ENCODE measurements around the gene CACNA1E. TPM values are rescaled to one million over a fixed set of nuclear protein-coding genes. Genes with fewer than 3 reads are reported as not detected.

The CACNA1E gene
- total RNA-seq, 1 donor from 2014 or later: 0.24 TPM

DNA sequence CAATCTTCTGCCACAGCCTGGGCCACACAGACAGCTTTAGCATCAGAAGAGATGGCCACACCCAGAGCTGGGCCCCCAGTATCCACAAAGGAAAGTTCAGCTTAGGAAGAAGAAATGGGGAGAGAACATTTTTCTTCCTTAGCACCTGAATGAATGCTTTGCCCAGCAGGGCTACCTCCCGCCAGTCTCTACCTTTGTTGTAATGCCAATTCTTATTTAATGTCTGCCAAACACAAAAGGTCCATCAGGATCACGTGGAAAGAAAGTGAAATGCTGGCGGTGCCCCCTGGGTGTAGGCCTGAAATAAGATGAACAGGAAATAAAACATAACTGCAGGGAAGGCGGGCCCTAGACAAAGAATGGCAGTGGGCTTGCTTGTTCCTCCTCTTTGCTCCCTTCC, 125.6 kb downstream of the CACNA1E start:
- intact Hi-C loops (cut with DNase I): no loop called here
- no peak for DNase-seq (ENCODE audit: low spot score)

DNA sequence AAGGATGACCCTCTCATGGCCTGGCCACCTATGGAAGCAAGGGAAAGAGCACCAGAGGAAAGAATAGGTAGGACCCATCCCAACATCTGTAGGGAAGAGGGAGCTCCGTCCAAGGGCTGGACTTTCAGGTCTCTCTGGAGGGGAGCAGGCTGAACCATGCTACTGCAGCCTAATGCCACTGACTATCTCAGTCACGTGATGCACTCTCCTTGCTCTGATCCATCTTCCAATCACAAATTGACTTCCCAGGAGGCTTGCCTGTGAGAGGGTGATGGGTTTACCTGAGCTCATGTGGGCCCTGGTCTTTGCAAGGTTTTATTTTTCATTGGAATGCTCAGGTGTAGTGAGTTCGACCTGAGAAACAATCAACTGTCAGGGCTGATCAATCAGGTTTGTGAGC, 128.8 kb downstream of the CACNA1E start:
- intact Hi-C loops (cut with DNase I): no loop called here
- DNase-seq (ENCODE audit: low spot score): no peak

DNA sequence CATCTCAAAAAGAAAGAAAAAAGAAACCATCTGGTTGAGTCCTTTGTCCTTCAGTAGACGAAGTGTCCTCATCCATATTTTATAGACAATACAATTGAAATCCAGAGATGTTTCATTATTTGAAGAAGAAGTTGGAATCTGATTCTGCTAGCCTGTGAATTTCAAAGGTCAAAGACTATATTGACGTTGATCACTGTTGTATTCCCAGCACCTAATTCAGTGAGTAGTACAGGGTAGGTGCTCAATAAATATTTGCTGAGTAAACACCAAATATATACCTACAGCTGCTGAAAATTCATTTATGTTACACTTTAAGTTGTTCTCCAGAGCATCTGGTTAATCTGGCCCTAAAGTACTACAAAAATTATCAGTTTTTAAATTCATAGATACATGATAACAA, 135.2 kb downstream of the CACNA1E start:
- no peak for DNase-seq (ENCODE audit: low spot score)
- intact Hi-C loops (cut with DNase I): no loop called here

DNA sequence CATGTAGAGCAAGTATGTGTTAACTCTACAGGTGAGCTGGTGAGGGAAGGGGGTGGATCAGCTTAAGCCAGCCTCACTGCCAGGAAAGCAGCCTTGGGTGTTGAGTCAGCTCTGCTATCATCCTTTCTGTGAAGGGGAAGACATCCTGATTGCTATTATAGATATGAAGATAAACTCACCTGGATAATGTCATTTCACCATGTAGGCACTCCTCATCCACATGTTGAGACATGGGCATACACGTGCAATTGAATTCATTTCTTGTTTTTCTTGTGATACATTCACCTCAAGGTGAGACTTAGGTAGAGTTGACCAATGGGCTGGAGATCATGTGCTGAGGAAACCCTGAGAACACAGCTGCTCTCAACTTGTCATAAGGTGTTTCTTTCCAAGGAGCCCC, 136.9 kb downstream of the CACNA1E start:
- intact Hi-C loops (cut with DNase I): no loop called here
- DNase-seq (ENCODE audit: low spot score): no peak

DNA sequence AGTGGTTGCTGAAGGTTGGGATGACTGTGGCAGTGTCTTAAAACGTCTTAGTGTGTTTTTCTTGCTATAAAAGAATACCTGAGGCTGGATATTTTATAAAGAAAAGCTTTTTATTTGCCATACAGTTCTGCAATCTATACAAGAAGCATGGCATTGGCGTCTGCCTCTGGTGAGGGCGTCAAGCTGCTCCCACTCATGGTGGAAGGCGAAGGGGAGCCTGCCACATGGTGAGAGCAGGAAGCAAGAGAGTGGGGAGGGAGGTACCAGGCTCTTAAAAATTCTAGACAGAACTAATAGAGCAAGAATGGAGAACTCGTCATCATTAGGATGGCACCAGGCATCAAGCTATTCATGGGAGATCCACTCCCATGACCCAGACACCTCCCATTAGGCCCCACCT, 140.5 kb downstream of the CACNA1E start:
- no peak for DNase-seq (ENCODE audit: low spot score)
- intact Hi-C loops (cut with DNase I): no loop called here

DNA sequence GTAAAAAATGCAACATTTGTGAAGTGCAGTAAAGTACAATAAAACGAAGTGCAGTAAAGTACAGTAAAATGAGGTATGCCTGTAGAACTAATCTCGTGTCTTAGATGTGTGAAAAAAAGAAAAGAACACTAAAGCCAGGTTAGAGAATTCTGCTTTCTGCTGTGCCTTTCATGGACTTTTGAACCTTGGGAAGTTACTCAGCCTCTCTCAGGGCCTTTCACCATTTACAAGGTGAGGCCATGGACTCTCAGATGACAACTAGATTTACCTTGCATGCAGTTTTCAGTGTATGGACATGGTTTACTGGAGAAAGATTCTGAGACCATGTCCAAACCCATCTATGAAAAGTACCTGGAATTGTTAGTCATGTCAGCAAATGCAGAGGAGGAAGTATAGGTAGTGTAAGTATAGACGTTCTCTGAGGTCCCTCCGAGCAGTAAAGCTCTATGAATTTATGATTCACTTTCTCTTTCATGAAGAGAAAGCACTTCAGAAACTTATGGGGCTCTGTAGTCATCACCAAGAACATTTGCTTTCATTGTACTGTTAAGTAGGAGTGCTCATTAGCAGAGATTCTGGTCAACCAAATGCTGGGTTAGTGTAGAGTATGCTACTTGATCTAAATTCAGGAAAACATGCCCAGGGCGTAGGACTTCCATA, 143.1 kb downstream of the CACNA1E start:
- intact Hi-C loops (cut with DNase I): no loop called here

DNA sequence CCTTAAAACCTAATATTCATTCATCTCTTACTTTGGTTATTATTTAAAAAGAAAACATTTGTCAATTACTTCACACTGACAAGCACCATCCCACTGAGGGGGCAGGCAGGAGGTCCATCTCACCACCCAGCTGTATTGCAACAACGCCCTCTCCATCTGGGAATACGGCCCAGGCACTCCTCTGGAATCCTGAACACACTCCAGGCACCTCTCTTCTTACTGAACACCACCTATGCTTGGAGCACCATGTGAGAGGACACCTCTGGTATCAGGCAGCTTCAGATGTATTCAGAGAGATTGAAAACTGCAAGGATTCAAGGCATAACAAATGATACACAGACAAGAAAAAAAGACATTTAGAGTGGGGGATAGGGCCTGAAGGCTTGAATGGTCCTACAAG, 147.1 kb downstream of the CACNA1E start:
- no peak for DNase-seq (ENCODE audit: low spot score)
- intact Hi-C loops (cut with DNase I): no loop called here

More for the DNA sequence above, 143.1 kb downstream of the CACNA1E start:
- DNase-seq (ENCODE audit: low spot score): no peak

DNA sequence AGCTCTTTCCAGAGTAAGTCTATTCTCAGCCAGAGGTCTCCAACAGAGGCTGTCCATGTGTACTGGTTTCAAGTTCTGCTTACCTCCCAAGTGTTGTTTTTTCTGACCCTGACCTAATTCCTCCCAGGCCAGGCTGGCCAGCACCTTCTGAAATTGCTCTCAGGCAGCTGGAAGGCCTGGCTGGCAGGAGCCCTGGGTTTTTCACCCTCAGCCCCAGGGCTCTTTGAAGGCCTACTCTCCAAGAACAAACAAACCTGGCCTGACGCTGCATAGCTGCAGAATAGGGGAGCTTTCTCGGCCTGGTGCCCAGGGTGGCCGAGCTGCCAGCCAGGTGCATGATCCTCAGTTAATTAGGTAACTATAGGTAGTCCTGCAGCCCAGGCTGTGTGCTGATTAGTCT, 147.5 kb downstream of the CACNA1E start:
- intact Hi-C loops (cut with DNase I): no loop called here

DNA sequence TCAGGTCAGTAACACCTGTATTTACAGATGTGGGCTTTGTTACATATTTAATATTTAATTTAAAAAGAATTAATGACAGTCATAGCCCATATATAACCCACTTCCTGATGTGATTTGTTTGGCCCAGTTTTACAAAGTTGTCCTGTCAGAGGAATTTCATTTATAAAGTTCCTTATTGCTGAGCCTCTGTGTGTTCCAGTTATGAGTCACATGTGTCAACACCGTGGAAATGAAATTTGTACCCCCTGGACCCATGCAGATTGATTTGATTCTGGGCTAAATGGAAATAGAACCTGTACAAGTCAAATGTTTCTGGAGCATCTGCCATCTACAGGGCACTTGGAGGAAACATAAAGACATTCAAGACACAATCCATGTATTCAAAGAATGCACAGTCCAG, 149.2 kb downstream of the CACNA1E start:
- no peak for DNase-seq (ENCODE audit: low spot score)
- intact Hi-C loops (cut with DNase I): no loop called here

More for the DNA sequence above, 147.5 kb downstream of the CACNA1E start:
- DNase-seq (ENCODE audit: low spot score): no peak

DNA sequence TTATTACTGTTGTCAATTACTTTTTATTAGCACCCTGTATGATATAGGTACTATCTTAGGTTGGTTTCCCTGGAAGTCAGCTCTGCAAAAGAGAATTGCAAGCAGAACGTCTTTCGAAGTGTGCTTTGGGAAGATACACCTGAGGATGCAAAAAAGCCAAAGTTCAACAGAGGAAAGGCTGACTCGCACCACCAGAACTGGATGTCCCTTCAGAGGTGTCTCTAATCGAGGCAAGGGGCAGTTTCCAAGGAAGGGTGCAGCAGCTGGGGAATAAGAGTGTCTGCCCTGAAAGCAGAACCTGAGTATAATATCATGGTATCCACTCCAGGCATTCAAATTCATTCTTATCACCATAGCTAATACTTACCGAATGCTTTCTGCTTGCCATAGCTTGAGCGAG, 149.6 kb downstream of the CACNA1E start:
- DNase-seq (ENCODE audit: low spot score): no peak
- intact Hi-C loops (cut with DNase I): no loop called here

DNA sequence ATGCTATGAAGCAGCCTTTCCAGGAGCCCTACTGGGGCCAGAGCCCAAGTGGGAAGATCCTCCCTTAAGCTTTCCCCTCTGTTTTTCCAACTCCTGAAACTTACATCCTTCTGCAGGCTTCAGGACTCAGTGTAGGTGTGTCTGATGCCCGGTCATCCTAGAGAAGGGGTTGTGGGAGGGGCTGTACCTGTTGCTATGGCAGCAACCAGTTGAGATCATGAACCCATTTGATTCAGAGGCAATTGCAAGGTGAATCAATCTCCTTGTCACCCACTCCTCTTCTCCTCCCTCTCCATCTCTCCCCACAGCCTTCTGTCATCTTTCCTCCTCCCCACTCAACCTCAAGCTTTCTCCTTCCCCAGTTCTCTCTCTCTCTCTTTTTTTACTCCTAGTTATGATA, 151.8 kb downstream of the CACNA1E start:
- DNase-seq (ENCODE audit: low spot score): no peak
- intact Hi-C loops (cut with DNase I): no loop called here

DNA sequence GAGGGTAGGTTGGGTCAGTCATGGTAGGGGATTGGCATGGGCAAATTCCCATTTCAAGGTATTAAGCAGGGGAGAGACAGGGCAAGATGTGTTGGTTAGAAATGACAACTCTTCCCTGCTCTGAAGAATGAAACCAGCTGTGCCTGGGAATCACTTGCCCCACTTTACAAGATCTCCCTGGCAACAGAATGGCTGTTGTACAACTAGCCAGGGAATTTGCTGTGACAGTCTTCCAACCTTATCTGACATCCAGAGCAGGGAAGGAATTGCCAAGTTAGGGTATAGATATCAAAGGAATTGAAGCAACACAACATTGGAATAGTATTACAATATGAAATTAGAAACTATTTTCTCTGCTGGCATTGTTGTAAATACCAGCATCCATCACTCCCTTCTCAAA, 154.7 kb downstream of the CACNA1E start:
- intact Hi-C loops (cut with DNase I): no loop called here
- DNase-seq (ENCODE audit: low spot score): no peak

DNA sequence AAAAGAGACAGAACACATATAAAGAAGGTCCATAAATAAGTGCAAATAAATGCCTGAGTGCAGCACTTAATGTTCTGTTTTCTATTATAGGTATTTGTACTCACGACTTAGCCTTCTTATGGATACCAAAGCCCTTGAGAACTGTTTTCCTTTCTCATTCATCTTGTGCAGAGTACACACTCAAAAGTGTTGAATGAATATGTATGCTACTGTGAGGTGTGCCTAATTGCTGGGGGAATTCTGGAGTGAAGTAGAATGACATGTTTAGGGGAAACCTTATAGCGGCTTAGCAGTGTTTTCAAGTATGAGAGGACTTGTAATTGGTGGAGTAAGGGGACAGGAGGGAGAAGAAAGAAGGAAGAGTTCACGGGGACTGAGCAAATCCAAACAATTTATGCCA, 157.6 kb downstream of the CACNA1E start:
- no peak for DNase-seq (ENCODE audit: low spot score)
- intact Hi-C loops (cut with DNase I): no loop called here

DNA sequence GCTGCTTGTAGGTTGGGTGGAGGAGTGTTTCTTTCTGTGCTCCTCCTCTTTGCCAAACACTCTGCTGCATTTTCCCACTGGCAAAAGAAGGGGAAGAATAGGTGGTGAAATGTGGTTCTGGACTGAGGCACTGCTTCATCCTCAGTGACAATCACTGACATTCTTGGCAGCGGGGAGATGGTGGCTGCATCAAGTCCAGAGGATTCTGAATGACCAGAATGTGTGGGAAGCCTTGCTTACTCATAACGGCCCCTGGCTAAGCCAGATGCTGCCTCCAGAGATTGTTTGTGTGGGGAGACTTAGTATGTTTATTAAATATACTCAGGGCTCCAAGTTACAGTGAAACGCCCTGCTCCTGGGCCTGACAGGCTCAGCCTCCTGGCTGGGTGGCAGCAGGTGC, 160.3 kb downstream of the CACNA1E start:
- intact Hi-C loops (cut with DNase I): no loop called here
- no peak for DNase-seq (ENCODE audit: low spot score)

DNA sequence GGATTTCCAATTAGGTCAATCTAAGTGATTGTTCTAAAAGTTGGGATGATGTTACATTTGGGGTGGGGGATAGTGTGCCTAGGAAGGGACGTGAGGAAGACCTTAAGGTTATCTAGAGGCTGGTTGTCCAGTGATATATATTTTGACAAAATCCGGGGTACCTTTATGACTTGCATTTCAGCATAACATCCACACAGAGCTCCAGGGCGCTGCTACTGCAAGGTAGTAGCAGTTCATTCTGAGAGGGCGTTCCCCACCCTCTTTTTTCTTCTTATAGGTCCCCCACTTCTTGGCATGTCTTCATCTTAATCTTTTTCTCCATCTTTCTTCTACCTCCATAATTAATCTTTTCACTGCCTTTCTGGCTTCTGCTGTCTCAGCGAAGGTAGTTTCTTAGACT, 161.9 kb downstream of the CACNA1E start:
- DNase-seq (ENCODE audit: low spot score): no peak
- intact Hi-C loops (cut with DNase I): no loop called here

DNA sequence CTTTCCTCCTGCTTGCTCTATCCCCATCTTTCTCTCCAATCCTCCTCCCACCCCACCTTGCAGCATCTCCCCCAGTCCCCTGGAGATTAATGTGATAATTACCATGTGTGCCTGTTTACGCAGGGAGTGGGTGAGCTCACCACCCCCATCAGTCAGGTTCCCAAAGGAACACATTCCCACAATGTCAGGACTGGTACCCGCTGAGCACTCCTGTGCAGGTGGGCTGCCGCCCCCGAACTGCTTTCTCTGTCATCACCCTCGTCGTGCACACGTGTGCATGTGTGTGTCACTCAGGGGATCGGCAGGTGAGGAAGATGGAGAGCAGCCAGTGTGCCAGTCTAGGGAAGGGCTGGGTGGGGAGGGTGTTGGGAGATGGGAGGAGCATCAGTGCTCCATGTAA, 163.4 kb downstream of the CACNA1E start:
- no peak for DNase-seq (ENCODE audit: low spot score)
- intact Hi-C loops (cut with DNase I): no loop called here

DNA sequence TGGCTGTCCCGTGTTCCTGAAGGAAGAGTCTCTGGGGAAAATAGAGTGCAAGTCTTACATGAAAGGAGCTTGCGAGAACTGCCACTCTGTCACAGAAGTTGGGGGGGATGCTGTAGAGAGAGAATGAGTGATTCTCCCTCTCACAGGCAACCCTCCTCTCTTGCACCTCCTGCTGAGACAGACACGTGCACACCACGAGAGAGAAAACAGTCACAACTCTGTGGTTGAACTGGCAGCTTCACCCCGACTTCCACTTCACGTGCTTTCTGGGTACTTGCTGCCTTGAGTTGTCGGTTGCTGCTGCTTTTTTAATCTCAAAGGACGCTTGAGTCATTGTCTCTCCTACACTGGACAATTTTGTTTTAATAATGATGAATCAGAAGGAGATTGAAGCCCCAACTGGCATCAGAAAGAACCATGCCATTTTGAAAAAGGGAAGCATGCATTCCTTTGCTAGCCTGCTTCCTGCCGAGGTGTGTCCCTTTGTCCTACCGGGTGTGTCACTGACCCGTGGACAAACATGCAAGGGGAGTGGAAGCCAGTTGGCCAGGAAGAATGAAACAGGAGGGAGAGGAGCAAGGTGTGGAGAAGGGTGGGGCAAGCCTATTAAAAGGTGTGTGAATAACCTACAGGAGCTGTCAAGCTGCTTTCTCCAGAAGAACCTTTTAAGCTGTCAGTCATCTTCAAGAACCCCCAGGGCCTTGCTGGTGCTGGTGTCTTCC, 164.2 kb downstream of the CACNA1E start:
- intact Hi-C loops (cut with DNase I): no loop called here
- DNase-seq (ENCODE audit: low spot score): no peak

DNA sequence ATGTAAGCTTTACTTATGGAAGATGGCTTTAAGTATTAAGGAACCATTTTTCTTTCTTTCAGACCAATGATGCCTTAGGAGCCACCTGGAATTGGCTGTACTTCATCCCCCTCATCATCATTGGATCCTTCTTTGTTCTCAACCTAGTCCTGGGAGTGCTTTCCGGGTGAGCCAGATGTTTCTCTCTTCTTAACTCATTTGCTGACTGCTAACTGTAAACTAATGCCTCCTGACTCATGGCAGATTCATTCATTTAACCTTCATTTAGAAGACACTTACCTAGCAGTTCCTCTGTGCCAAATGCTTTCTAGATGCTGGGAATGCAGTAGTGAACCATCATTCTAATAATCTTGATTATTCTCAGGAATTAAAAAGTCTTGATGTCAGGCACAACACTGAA, 168.0 kb downstream of the CACNA1E start:
- intact Hi-C loops (cut with DNase I): no loop called here
- DNase-seq (ENCODE audit: low spot score): no peak

DNA sequence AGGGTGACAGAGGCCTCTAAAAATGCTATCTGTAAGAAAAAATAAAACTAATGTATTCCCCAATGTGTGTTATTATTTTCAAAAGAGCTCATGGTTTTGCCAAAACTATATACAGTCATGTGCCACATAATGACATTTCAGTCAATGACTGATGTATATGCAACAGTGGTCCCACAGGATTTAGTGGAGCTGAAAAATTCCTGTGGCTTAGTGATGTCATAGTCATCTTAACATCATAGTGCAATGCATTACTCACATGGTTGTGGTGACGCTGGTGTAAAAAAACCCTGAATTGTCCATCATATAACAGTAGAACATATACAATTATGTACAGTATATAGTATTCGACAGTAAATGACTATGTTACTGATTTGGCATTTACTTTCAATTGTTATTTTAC, 172.4 kb downstream of the CACNA1E start:
- intact Hi-C loops (cut with DNase I): no loop called here
- no peak for DNase-seq (ENCODE audit: low spot score)

DNA sequence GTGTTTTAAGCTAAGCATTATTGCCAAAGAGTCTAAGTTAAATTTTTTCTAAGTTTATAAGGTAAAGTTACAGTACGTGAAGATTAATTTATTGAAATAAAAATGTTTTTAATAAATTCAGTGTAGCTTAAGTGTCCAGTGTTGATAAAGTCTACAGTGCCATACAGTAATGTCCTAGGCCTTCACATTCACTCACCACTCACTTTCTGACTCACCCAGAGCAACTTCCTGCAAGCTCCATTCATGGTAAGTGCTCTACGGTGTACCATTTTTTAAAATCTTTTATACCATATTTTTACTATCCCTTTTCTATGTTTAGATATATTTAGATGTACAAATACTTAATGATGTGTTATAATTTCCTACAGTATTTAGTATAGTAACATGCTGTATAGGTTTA, 173.2 kb downstream of the CACNA1E start:
- DNase-seq (ENCODE audit: low spot score): no peak
- intact Hi-C loops (cut with DNase I): no loop called here

DNA sequence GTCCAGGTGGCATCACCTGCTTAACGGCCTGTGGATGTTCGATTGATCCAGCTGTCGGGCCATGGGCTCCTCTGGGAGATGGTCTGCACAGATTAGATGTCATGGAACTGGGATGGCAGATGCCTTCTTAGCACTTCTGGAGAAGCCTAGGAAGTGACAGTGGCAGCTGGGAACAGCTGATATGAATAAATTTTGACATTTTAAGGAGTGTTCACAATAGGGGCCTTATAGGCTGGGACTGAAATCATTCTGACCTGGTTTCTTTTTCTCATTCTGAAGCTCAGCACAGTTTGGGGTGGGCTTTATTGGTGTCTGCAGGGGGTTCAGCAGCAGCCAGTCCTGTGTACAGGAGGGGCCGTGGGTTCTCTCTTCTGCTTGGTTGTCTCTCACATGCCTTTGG, 175.3 kb downstream of the CACNA1E start:
- intact Hi-C loops (cut with DNase I): no loop called here
- no peak for DNase-seq (ENCODE audit: low spot score)

Data from cardiac septum (tissue), 1 donor.